Diencephalon (tissue), 1 donor: Measurements from ENCODE around the gene COL17A1. TPM values are rescaled to one million over a fixed set of nuclear protein-coding genes. Genes with fewer than 3 reads are reported as not detected.

ENCODE experiments used
- total RNA-seq: library from RNA; depleted of rRNA; stranded (reverse); fragments of >200 nt; gene quantifications from one replicate; pipeline ENCODE4 v1.2.3, GENCODE V29; 2014

Gene COL17A1
- total RNA-seq: under 0.01 TPM

DNA sequence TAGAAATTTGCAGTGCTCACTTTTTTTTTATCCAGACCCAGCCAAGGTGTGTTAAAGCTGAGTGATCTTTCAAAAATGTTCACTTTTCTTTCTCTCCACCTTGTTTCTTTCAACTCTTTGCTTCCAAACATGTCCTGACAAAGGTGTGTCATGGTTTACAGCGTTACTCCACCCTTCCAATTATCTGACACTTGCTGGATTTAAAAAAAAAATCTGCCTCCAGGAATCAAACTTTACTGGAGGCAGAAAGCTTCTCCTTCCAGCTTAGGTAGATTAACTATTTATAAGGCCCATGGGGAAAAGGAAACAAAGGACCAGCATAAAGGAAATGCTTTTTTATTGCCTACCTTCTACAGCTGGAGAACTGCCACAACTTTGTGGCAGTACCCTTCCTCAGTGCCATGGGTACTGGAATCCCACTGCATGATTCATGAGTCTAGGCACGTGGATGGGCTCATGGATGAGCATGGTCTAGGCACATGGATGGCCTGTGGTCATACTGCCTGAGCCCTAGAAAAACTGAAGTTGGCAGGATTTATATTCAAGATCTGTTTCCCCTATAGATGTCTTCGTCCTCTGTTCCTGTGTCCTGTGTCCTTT is at the start of gene COL17A1:
Gene COL17A1, minus strand, starts transcription at position 80 of the 600 bp plus-strand sequence. CDS start 5,207 bp downstream, outside the sequence.

DNA sequence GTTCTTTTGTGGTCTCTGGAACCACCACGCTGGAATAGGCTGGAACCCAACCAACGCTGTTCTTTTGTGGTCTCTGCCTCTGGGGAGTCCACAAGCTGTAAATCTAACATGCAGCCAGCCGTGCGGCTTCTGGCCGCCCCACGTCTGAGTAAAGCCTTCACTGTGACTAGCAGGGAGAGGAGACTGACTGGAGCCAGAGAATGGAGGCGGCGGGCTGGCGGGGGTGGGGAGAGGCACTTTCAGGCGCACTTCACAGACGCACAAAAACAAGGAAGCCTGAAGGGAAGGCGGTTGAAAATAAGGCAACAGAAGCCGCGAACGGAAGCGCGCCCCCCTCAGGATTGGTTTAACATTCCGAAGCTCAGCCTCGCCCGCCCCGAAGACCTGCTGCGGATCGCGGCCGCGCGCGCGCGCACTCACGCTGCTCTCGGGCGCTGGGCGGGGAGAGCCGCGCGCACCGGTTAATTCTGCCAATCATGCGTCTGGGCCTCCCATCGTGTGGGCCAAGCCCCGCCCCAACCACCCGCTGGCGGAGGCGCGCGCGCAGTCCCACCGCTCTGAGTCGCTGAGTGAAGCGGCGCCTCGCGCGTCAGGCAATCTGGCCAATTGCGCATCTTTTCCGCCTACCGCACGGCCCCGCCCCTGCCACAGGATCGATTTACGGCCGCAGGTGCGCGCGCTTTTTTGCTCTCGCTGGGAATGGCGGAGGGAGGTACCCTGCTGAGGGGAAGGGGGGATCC is 36.0 kb upstream of the COL17A1 start, which contains the start of gene SFR1:
Gene SFR1, plus strand, starts transcription at position 687 of the 740 bp plus-strand sequence. Its CDS starts 13 bp downstream, at position 700.

Other genes starting within 250 kb of the COL17A1 start
- 10.8 TPM for gene SH3PXD2A, start 230.3 kb downstream of the COL17A1 start, total RNA-seq
- 14.1 TPM for gene STN1, start 167.7 kb downstream of the COL17A1 start, total RNA-seq
- gene SLK, start 118.7 kb downstream of the COL17A1 start, total RNA-seq: 40.8 TPM
- gene SFR1, start 36.3 kb upstream of the COL17A1 start, total RNA-seq: 8.3 TPM
- gene CFAP43, start 146.5 kb upstream of the COL17A1 start, total RNA-seq: 27.7 TPM
- 34.6 TPM for gene GSTO1, start 169.0 kb upstream of the COL17A1 start, total RNA-seq
- gene GSTO2, start 183.3 kb upstream of the COL17A1 start, total RNA-seq: 6.7 TPM